HG02852 (cell line): Measurements from ENCODE around the gene SEMA6D.

Experiments used
- ATAC-seq: cut with Tn5 transposase; IDR thresholded peaks from one replicate; pipeline ENCODE4 v1.9.1; 2021; ENCODE audit warnings: mild to moderate bottlenecking, moderate library complexity; ENCODE audit not compliant: unreplicated experiment

SEMA6D gene

GRCh38 chr15:47820057-47820746 is 102.9 kb downstream of the SEMA6D start:
- no peak for ATAC-seq

GRCh38 chr15:47820747-47821319 is 103.5 kb downstream of the SEMA6D start:
- ATAC-seq: no peak

- ATAC-seq: no peak
Measured at GRCh38 chr15:47822048-47822447, 104.7 kb downstream of the SEMA6D start.
